ENCODE measurements around the gene NLRP13.

DNA sequence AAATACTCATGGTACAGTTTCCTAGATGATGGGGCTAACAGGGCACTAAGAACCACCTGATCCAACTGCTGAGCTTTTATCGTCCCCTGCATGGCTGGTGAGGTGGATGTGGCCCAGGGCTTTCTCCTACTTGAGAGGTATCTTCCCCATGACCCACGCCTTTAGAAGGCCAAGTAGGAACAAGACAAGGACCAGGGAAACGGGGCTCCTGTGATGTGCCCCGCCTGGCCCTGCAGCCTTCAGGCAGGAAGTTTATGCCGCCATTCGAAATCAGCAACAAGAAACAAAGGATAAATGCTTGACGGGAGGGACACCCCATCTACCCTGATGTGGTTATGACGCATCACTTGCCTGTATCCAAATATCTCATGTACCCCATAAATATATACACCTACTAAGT is 4.1 kb downstream of the NLRP13 start:
- TF ChIP-seq, protein P1, sequence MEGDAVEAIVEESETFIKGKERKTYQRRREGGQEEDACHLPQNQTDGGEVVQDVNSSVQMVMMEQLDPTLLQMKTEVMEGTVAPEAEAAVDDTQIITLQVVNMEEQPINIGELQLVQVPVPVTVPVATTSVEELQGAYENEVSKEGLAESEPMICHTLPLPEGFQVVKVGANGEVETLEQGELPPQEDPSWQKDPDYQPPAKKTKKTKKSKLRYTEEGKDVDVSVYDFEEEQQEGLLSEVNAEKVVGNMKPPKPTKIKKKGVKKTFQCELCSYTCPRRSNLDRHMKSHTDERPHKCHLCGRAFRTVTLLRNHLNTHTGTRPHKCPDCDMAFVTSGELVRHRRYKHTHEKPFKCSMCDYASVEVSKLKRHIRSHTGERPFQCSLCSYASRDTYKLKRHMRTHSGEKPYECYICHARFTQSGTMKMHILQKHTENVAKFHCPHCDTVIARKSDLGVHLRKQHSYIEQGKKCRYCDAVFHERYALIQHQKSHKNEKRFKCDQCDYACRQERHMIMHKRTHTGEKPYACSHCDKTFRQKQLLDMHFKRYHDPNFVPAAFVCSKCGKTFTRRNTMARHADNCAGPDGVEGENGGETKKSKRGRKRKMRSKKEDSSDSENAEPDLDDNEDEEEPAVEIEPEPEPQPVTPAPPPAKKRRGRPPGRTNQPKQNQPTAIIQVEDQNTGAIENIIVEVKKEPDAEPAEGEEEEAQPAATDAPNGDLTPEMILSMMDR (IDR thresholded peaks at IDR 0.05 in 2 of 3, conservative IDR thresholded peaks at IDR 0.05 in 1 of 3; ENCODE audit: borderline replicate concordance in 1 of 3, insufficient read depth in 1 of 3, low read depth in 2 of 3, low read length in 2 of 3): no peak
- TF ChIP-seq EZH2 (IDR thresholded peaks at IDR 0.05) (no peak), CEBPB (IDR thresholded peaks at IDR 0.05; ENCODE audit: low read depth) (no peak), EZH2phosphoT487 (IDR thresholded peaks at IDR 0.05; ENCODE audit: borderline replicate concordance) (no peak), POLR2AphosphoS5 (IDR thresholded peaks at IDR 0.05; ENCODE audit: low read depth, low read length) (no peak)
